Activated CD8-positive, alpha-beta memory T cell treated with anti-CD3 and anti-CD28 coated beads for 24 hours (primary cell): ENCODE results near the gene GNAT2.

Source experiments
- DNase-seq: peaks from one replicate; pipeline ENCODE4 v3.0.0-alpha.2; 2020

Gene GNAT2

GRCh38 chr1:109641078-109641740 is 21.8 kb upstream of the GNAT2 start:
- DNase-seq: peak; percentile 51

- DNase-seq: peak; percentile 99
Observed at GRCh38 chr1:109640285-109640865, 21.0 kb upstream of the GNAT2 start.

GRCh38 chr1:109639841-109640184 is 20.4 kb upstream of the GNAT2 start:
- peak; percentile 55 for DNase-seq

- DNase-seq: no peak
Observed at GRCh38 chr1:109639063-109639840, 19.8 kb upstream of the GNAT2 start.

GRCh38 chr1:109637446-109637845 is 18.0 kb upstream of the GNAT2 start:
- DNase-seq: no peak

- DNase-seq: no peak
Observed at GRCh38 chr1:109636201-109636952, 17.0 kb upstream of the GNAT2 start.

GRCh38 chr1:109635862-109636200 is 16.4 kb upstream of the GNAT2 start:
- no peak for DNase-seq

- DNase-seq: no peak
Observed at GRCh38 chr1:109634771-109635750, 15.6 kb upstream of the GNAT2 start.

GRCh38 chr1:109634292-109634691 is 14.9 kb upstream of the GNAT2 start:
- no peak for DNase-seq

- no peak for DNase-seq
Observed at GRCh38 chr1:109632671-109633346, 13.4 kb upstream of the GNAT2 start.

GRCh38 chr1:109631513-109632505 is 12.4 kb upstream of the GNAT2 start:
- no peak for DNase-seq

GRCh38 chr1:109630898-109631512 is 11.6 kb upstream of the GNAT2 start:
- no peak for DNase-seq

GRCh38 chr1:109630081-109630897 is 10.9 kb upstream of the GNAT2 start:
- peak; percentile 73 for DNase-seq

GRCh38 chr1:109629372-109630030 is 10.1 kb upstream of the GNAT2 start:
- DNase-seq: no peak

GRCh38 chr1:109628540-109629321 is 9.3 kb upstream of the GNAT2 start:
- no peak for DNase-seq

- DNase-seq: no peak
Observed at GRCh38 chr1:109627692-109628399, 8.4 kb upstream of the GNAT2 start.
